LoVo (cell line): ENCODE results near the gene LTBP1.
"Not testable (repeated sequence)": the region's sequence is repeated elsewhere in the genome, so short reads cannot be mapped to it uniquely, and the experiment has no call there.

ENCODE experiments used
- DNase-seq: peaks from one replicate; pipeline ENCODE4 v3.0.0-alpha.2; 2016; ENCODE audit warnings: low spot score

Gene LTBP1

DNA sequence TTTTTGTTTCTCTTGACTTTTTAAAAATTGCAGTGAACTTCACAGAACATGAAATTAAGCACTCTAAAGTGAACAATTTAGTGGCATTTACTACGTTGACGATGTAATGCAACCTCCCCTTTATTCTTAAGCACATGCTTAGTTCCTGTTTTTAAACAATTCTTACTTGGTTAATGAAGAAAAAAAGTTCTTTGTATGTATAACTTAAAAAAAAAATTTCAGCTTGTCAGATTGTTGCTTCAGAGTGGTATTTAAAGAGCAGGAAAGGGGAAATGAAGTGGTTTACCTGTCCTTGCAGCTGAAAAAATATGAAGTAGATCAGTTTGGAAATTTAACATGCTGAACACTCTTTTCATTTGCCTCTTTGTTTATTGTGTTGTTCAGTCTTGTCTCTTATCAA lies 434.0 kb downstream of the LTBP1 start:
- no peak for DNase-seq

DNA sequence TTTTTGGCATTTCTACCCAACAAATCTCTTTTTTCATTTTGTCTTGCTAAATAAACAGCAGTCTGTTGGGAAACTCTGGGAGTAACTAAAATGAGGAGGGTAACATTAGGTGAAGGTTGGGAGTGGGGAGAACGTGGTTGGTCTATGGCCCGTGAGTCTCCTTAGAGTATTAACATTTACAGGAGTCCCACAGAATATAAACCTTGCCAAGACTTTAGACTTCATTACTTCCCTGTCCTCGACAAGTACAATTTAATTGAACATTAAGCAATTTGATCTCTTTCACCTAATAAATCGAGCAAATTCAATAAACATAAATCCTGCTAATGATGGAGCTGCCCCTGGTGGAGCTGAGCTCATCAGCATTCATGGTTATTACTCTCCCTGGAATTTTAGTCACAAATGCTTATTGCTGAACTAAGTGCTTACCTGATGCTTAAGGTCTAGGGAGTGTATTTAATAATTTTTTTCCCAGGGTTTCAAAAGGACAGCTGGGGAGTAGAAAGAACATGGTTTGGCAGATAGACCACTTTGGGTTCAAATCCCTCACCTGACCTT lies 434.6 kb downstream of the LTBP1 start:
- no peak for DNase-seq

DNA sequence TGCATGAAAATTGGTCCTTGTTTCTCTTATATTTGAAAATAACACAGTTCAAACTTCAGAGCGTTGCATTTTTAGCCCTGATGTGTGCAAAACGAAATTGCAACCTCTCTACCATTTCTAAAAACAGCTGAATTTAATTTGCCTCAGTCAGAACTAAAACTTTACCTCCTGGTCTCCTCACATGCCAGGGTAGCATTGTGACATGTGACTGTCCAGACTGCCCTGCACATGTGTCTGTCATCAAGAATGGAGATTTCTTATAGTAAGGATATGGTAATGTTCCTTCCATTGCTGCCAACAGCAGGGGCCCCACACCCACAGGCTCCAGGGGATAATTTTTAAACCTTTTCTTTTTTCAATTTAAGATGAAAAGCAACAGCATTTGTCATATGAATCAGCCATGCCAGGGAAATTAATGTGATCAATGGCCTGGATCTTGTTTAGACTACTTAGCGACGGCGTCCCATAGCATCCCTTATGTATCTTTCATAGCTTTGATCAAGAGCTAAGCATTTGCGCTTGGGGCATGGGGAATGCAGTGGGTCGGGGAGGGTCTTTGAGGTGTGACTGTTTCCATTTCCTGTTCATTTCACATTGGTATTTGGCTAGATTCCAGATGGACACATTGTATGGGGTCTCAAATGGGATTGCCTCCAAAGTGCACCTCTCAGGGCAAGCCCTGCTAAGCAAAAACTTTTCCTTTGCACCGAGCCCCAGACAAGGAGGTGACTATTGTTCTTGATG lies 437.3 kb downstream of the LTBP1 start:
- no peak for DNase-seq

DNA sequence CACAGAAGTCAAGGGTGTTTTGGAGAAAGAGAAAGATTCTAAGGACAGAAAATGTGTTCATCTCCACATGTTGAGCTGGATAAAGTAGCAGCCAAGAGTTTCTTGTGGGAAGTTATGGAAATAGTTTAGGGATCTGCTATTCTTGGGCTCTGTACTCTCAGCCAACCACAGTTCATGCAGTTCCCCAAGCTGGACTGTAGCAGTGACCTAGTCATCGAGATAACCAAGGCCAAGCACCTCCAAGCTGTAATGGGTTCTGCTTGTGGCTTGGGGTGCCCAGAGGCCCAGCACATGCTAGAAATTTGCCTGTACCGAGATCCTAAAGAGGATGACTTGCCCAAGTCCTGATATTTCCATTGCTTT lies 437.8 kb downstream of the LTBP1 start:
- no peak for DNase-seq

DNA sequence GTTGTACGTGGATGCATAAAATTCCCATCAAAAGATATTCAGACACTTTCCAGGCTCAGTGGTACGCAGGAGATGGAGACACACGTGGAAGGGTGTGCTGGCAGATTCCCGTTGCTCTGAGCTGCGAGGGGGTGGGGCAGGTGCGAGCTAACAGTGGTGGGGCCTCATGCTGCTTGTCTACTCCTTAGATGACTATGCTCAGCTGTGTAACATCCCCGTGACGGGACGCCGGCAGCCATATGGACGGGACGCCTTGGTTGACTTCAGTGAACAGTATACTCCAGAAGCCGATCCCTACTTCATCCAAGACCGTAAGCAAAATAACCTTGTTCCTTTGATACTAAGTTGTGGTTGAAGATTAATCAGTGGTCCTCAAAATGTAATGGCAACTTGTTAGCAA lies 442.2 kb downstream of the LTBP1 start:
- DNase-seq = no peak

DNA sequence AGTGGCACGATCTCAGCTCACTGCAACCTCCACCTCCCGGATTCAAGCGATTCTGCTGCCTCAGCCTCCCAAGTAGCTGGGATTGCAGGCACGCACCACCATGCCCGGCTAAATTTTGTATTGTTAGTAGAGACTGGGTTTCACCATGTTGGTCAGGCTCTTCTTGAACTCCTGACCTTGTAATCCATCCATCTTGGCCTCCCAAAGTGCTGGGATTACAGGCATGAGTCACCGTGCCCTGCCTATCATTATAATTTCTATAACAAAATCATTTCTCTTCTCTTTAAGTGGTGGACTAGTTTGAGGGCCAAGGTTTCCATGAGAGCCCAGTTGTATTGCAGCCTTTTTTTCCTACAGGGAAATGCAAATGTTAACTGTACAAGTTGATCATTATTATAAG lies 442.9 kb downstream of the LTBP1 start:
- DNase-seq = not testable (repeated sequence)

DNA sequence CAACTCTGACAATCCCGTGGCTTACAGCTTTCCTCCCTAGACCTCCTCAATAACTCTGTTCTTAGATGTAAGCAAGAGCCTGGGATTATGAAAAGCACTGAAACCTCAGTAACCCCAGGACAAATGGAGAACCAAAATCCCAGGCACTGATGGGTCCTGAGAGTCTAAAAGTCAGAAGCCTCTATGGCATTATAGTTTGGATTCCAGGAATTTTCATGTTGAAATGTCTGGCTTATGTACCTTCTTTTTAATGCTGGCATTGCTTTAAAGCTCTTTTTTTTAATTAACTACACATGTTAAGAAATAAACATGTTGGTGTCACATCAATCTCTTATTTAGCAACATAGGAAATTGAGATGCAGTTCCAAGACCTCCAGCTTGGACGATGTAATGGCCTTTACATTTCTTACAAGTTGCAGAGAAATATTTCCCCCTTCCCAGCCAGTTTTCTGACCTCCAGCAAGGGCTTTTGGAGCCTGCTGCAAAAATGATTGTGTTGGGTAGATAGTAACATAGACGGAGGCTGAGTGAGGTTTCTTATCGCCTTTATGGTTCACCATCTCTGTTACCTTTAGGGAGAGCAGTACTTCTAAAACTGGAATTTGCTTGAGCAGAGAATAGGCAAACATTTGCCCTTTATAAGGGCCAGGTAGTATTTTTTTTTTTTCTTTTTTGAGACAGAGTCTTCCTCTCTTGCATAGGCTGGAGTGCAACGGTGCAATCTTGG lies 444.9 kb downstream of the LTBP1 start:
- DNase-seq = no peak

DNA sequence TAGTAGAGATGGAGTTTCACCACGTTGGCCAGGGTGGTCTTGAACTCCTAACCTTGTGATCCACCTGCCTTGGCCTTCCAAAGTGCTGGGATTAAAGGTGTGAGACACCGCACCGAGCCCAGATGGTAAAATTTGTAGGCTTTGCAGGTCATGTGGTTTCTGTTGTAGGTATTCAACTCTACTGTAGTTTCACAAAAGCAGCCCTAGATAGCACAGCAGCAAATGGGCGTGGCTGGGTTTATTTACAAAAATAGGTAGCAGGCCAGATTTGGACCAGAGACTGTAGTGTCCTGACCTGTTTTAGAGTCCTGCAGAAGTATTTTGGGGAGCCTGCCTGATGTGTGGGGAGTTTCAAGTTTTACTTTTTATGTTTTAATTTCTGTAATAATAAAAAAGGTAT lies 445.6 kb downstream of the LTBP1 start:
- no peak for DNase-seq

DNA sequence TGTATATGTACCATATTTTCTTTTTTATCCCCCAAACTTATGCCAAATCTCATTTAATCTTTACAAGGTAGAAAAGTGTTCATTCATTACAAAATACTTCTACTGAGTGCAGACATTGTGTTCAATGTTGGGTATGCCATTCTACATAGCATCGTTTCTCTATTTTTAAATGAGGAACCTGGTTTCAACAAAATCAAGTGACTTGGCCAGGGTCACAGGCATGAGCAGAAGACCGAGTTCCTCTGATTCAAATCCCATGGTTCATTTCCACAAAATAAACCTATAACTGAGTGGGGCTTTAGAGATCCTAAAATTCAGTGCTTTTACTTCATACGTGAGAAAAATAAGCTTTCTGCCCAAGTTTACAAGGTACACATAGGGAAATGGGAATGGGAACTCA lies 448.3 kb downstream of the LTBP1 start:
- DNase-seq = no peak

DNA sequence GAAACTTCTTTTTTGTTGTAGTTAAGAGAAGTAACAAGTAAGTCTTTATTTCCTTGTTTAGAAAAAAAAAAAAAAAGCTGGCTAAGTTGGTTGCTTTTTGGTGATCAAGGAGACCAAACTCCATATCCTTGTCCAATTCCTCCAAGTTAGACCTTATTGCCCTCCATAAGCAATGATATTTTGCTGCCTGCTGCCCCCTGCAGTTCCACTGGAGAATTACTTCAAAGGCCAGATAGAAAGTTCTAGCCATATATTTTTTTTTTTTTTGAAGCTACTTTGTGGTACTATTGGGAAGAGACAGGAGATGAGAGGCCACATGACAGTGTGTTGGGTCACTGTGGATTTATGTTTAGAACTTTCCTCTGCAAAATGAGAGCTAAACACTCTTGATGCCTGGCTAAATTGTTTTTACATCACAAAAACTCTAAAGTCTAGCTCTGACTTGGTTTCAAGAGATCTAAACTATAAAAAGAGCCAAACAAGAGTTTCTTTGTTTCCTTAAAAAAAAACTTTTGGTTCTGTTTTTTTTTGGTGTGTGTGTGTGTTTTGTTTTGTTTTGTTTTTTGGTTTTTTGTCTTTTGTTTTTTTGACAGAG lies 449.0 kb downstream of the LTBP1 start:
- peak; percentile 14 for DNase-seq

DNA sequence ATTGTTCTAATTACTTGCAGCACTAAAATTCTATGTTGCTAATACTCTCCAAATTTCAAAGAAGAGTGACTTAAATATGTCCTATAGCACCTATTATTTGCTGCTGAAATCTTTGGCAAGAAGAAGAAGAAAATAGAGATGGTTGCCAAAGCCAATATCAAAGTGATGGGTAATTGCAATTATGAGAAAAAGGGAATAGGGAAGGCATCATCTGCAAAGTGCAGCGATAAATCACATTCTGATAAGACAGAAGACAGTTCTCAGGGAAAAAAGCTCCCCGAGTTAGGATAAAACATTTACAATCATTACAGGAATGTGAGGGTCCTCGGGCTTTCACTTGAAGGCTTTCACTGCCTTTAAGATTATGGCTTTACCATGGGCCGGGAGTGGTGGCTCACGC lies 457.6 kb downstream of the LTBP1 start:
- no peak for DNase-seq

DNA sequence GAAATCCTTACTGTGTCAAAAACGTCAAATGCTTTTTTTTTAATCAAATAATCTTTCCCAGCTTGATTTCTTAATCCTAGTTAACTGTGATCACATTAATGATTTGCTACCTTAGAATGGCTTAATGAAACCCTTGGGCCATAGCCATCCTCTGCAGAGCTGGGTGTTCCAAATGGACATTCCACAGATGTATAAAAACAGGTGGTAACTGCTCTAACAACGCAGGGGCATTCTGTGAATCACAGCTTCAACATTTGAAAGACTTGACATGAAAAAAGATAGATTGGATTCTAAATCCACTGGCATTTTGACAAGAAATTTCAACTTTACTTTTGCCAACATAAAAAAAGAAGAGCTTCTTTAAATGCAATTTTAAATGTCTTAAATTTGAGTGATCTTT lies 459.9 kb downstream of the LTBP1 start:
- no peak for DNase-seq

DNA sequence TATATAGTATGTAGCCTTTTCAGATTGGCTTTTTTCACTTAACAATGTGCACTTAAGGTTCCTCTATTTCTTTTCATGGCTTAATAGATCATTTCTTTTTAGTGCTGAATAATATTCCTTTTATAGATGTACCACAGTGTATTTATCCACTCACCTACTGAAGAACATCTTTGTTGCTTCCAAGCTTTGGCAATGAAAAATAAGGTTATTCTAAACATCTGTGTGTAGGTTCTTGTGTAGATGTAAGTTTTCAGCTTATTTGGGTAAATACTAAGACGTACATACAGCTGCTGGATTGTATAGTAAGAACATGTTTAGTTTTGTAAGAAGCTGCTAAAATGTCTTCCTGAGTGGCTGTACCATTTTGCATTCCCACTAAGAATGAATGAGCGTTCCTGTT lies 461.4 kb downstream of the LTBP1 start:
- DNase-seq = no peak

DNA sequence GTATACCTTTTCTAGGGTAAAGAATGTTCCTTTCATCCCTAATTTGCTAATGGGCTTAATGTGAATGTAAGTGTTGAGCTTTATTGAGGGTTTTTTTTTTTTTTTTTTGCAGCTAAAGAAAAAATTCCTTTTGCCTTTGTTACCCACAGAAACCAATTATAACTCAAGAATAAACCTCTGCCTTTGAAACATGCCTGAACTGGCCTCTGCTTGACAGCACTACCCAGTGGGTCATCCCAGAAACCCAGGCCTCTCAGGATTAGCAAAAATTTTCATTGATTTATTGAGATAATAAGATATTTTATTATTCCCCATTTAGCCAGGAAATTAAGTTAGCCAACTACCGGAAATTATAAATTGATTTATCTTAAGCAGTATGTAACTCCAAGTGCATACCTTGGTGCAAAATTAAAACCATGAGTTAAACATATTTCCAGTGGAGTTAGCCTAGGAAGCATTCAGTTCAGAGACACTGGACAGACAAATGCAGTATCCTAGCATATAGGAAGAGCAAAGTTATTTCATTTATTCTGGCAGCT lies 462.7 kb downstream of the LTBP1 start:
- DNase-seq = no peak

DNA sequence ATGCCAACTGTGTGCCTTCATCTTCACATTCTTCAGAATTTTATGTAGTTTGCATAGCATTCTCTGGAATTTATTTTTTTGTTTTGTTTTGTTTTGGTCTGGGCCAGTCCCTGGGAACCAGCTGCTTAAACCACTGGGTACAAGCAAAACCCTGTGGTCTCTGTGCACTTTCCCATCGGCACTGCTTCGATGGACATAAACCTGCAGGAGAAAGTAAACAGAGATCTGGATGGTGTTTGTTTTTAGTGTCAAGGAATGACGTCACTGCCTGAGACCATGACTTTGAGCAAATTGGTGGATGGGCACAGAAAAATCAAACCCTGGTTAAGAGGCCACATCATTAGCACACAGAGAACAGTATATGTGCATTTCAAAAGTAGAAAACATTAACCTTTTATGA lies 465.0 kb downstream of the LTBP1 start:
- DNase-seq = no peak

DNA sequence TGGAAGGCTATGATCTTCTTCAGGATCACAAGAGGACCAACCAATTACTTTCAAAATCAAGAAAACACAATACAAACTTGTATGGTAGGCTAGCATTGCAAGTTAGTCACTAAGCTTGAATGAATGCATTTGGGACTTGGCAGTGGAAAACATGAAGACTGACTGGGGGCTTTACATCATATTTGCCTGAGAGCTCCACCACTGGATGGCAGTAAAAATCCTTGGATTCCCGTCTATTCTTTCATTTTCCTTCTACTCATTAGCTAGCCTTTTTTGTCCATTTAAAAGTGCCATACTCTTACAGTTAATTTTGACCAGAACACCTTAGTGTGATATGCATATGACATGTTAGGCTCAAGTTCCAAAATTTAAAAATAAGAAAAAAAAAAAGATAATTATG lies 466.2 kb downstream of the LTBP1 start:
- DNase-seq = peak; percentile 23

DNA sequence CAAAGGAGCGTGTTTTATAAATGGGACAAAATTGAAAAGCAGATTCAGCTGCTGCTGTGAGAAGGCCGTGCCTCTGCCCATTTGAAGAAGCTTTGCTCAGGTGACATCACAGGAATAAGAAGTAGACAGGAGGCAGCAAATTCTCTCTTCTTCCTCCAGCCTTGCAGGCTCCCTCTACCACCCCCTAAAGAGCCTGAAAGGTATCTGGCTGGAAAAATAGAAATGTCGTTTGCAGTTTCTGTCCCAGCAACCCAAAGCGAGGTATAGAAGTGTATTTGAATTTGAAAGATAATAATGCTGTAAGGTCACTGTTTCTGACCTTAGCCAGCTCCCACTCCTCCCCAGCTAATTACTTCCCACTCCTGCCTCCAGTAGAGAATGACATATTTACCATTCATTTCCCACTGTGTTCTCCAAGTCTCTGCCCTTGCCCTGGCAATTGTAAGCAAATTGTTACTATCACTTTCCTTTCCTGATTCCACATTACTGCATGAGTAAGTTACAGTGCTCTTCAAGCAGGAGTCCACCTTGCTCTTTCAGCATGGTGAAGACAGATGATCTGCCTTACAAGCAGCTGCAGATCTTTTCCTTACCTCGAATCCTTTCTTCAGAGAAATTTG lies 472.9 kb downstream of the LTBP1 start:
- DNase-seq = no peak

DNA sequence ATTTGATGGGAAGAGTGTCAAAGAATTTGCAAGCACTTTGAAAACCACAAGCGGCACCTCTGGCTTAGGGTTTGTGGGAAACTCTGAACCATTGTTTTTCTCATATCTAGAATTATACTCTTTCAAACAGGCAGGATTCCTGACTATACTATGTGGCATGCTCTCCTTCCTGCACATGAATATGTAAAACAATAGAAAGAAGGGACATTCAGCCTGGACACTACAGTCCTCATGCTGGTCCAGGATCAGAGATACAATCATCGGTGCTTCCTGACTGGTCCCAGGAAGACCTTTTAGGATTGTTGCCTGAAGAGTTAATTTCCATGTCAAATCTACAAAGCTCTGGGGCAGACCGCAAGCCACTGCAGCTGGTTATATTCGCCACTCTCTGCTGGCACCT lies 474.0 kb downstream of the LTBP1 start:
- DNase-seq = no peak

DNA sequence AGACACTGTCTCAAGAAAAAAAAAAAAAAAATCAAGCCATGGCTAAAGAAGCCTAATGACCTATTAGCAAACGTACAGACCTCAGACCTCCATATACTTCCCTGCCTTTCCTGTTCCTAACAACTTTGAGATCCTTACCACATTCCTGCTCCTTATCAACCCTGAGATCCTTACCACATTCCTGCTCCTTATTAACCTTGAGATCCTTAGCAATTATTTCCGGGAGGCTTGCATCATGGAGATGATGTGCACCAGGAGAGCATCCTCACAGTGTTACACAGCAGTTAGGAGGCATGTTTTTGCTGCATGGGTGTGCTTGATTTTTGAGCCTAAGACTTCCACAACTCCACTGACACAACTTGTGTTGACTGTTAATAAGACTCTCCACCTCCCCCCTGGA lies 475.1 kb downstream of the LTBP1 start:
- no peak for DNase-seq

DNA sequence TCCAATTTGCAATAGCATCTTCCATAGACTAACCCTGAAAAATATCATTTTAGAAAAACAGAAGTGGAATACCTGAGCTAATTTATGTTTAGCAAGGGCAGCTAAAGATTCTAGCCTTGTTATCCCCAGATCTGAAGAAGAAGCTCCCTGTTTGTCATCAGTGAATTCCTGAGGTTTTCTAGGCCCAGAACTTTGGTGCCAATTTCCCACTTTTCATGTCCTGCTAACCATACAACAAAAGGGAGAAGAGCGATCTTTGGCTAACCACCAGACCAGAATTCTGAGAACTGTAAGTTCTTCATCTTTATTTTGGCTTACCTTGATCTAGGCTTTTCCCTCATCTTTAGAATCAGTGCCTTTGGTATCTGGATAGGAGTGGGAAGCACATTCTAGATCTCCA lies 478.4 kb downstream of the LTBP1 start:
- DNase-seq = no peak

DNA sequence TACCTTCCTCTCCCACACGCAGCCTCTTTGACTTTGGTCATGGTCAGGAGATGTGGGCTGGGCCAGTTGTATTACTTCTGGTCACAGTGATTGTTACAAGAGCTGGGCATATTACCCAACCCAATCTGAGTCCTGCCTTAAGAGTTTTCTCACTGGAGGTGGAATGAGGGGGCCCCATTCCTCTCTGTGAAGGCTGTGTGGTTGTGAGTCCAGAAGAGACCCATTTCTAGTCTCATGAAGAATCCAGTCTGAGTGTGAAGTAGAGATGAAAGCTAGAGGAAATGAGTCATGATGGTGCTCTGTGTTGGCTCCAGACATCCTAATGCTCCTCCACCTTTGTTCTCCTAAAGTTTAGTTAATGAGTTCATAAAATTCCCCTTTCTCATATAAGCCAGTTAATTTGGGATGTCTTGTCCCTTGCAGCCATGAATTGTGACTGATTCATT lies 478.9 kb downstream of the LTBP1 start:
- no peak for DNase-seq

DNA sequence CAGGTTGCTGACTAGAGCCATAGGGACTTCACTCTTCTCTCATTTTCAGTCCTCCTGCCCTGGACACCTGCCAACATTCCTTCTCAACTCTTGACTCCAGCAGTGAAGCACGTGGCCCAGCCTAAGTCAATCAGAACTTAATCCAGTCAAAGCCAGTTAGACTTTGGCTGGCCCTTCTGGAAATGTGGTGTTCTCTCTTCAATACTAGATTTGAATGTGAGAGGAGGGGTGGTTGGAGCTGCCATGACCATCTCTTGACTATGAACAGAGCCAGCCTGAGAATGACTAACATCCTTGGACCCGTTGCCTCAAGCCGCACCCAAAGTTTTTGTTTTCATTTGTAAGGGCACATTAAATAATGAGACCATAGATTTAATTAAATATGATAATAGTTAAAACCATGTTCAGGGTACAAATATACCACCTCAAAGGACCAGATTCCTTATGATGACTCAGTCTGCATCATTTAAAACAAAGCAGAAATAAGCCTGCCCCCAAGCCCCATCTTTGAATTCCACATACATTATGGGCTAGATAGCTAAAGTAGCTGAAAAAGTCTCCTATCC lies 480.0 kb downstream of the LTBP1 start:
- peak; percentile 12 for DNase-seq
